Transverse colon (tissue), 4 donors: ENCODE results near the gene SUMO1. TPM values are rescaled to one million over a fixed set of nuclear protein-coding genes. Genes with fewer than 3 reads are reported as not detected.

ENCODE experiments used
- DNase-seq: peaks from one replicate; pipeline ENCODE4 v3.0.0-alpha.2; 2019
- H3K27ac ChIP-seq, 4 donors: fragments of 200-600 bp; sonication (generic); 2 replicates each; pipeline ENCODE4 v1.5.1; 2016 to 2018; ENCODE audit warnings: inconsistent platforms in 4 of 4
- H3K27me3 ChIP-seq: fragments of 200-600 bp; sonication (generic); 2 replicates; pipeline ENCODE4 v1.5.1; 2017; ENCODE audit warnings: inconsistent platforms
- H3K36me3 ChIP-seq, 4 donors: fragments of 200-600 bp; sonication (generic); 2 replicates each; pipeline ENCODE4 v1.5.1; 2017 to 2019; ENCODE audit warnings: inconsistent platforms in 4 of 4
- H3K4me1 ChIP-seq, 4 donors: fragments of 200-600 bp; sonication (generic); 2 replicates each; pipeline ENCODE4 v1.5.1; 2017 to 2020; ENCODE audit warnings: inconsistent platforms in 4 of 4
- H3K4me3 ChIP-seq, 4 donors: fragments of 200-600 bp; sonication (generic); 1 replicate in 1 of 4; 2 replicates in 3 of 4; pipeline versions ENCODE4 v1.5.1 to v1.6.1; 2017 to 2019; ENCODE audit warnings: inconsistent platforms in 4 of 4
- H3K9me3 ChIP-seq, 2 donors: fragments of 200-600 bp; sonication (generic); 2 replicates each; pipeline ENCODE4 v1.5.1; 2017 to 2019; ENCODE audit warnings: inconsistent platforms in 2 of 2
- CTCF ChIP-seq, 5 experiments: fragments of 200-600 bp in 3 of 5; fragments of 450-650 bp in 2 of 5; sonication (generic) in 3 of 5; IDR thresholded peaks; 1 replicate in 2 of 5; 2 replicates in 3 of 5; pipeline ENCODE4 v1.5.1; 2016 to 2017; ENCODE audit warnings: antibody characterized with exemption in 5 of 5, inconsistent platforms in 3 of 5, mild to moderate bottlenecking in 2 of 5, moderate library complexity in 1 of 5
- EP300 ChIP-seq: sonication (generic); formaldehyde crosslinking; IDR thresholded peaks from one replicate; pipeline ENCODE4 v1.6.1; 2017; ENCODE audit warnings: antibody characterized with exemption, low read depth
- POLR2A ChIP-seq: fragments of 450-650 bp; IDR thresholded peaks from one replicate; pipeline ENCODE4 v1.6.1; 2016; ENCODE audit warnings: antibody characterized with exemption, mild to moderate bottlenecking, moderate library complexity
- POLR2AphosphoS5 ChIP-seq, 3 donors: sonication (generic); formaldehyde crosslinking; IDR thresholded peaks; one replicate each; pipeline ENCODE4 v1.6.1; 2016; ENCODE audit warnings: antibody characterized with exemption in 3 of 3
- WGBS, 2 donors: methylation state at CpG; one replicate each; pipeline ENCODE4 v1.1.5; 2018; ENCODE audit warnings: low coverage in 1 of 2; 5-methylcytosine and 5-hydroxymethylcytosine counted together
- in situ Hi-C, 4 donors: fragments of 200-750 bp; cut with MboI; loops; one replicate each; pipeline versions ENCODE4 v1.15.0 to v1.15.1; 2017; ENCODE audit warnings: low sequenced_read_pairs in 3 of 4, low pct_ligation_motif_present in 1 of 4, low pct_unique_long_range_greater_than_20kb in 1 of 4
- intact Hi-C: fragments of 100-400 bp; cut with DNase I; formaldehyde crosslinking; loops from one replicate; pipeline ENCODE4 v1.15.1; 2023; ENCODE audit warnings: low total_unique reads
- total RNA-seq, 4 donors: library from RNA; depleted of rRNA; stranded (reverse); fragments of >200 nt; gene quantifications; one replicate each; pipeline ENCODE4 v1.1.0, GENCODE V29; 2016

SUMO1 gene
- total RNA-seq, 4 donors from 2014 or later: 15.3 to 69.1 (median 54.3) TPM

DNA sequence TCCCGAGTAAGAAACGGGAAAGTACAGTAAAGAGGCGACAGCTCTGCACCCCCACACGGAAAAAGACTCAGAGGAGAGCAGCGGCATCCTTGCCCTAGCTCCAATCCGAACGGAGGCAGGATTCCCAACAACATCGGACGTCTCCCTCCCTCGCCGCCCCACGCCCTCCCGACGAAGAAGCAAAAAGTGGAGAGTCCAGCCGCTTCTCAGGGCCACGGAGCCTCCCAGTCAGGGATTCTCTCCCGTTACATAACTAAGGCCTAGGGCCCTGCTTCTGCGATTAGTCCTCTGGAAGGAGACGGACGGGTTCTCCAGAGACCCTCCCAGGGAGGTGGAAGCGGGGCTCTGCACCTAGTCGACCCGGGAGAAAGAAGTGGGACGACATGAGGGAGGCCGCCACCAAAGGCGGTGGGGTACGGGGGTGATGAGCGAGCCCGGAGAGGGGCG is 587 bp downstream of the SUMO1 start:
- WGBS, 2 donors: 0 to 1% methylated on average over 9 to 27 of the region's 30 CpGs
- no peaks in the 10 kb centered on the region for H3K9me3 ChIP-seq
- in situ Hi-C loops: no loop called here
- no peaks in the 10 kb centered on the region for H3K27me3 ChIP-seq
- no peaks in the 10 kb centered on the region for H3K36me3 ChIP-seq
- peak overlapping the region; percentile 81 to 99 (median 92) for H3K4me3 ChIP-seq
- intact Hi-C loops: no loop called here
- DNase-seq: peak; percentile 21
- no peak for TF ChIP-seq POLR2A
- peak overlapping the region; percentile 86 to 95 (median 92) for H3K27ac ChIP-seq
- H3K4me1 ChIP-seq: peaks cover 10 to 22% (median 16%) of the 10 kb centered on the region in 4 donors

DNA sequence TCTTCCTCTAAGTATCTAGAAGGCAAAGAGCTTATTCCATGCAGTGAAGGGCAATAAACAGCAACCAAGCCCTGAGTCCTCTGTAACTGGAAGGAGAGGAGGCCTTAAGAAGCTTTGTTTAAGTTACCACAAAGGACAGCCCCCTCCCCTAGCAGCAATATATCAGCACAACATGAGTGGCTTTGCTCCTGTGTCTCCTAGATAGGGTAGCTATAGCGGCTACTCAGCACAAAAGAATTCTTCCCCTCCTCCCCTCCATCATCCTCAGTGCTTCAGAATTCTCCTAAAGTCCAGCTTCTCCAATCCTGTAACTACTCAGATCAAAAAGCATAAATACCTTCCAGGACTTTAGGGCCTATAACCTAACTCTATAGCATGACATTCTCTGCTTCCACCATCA is 16.5 kb downstream of the SUMO1 start:
- Histone ChIP-seq H3K27me3 (no peaks in the 10 kb centered on the region), H3K36me3 (peaks cover 0 to 22% (median 0%) of the 10 kb centered on the region in 4 donors), H3K4me1 (peaks cover 0 to 5% (median 2%) of the 10 kb centered on the region in 4 donors), H3K27ac (no peak overlapping the region), H3K4me3 (no peak overlapping the region), H3K9me3 (no peaks in the 10 kb centered on the region)
- in situ Hi-C loops: no loop called here
- no peak for DNase-seq
- intact Hi-C loops: no loop called here
- no peak for TF ChIP-seq EP300
- no peak for TF ChIP-seq CTCF (IDR thresholded peaks at IDR 0.05)
- no peak for TF ChIP-seq POLR2AphosphoS5 (IDR thresholded peaks at IDR 0.05)
- no peak for TF ChIP-seq POLR2A
- WGBS, 2 donors: 70 to 80% methylated on average over 1 of the region's 1 CpG

- Histone ChIP-seq H3K27ac (no peak overlapping the region), H3K9me3 (no peaks in the 10 kb centered on the region), H3K27me3 (no peaks in the 10 kb centered on the region), H3K36me3 (peaks cover 0 to 49% (median 10%) of the 10 kb centered on the region in 4 donors), H3K4me3 (no peak overlapping the region), H3K4me1 (no peaks in the 10 kb centered on the region)
- in situ Hi-C loops (no loop called here), intact Hi-C loops (no loop called here)
- no peak for DNase-seq
- TF ChIP-seq CTCF (IDR thresholded peaks at IDR 0.05): no peak
- no peak for TF ChIP-seq EP300
- TF ChIP-seq POLR2AphosphoS5 (IDR thresholded peaks at IDR 0.05): no peak
- 92% methylated on average over 1 of the region's 1 CpG; no CpG with 5 or more reads in 1 of the 2 donors for WGBS, 2 donors
These were observed 23.2 kb downstream of the SUMO1 start for GRCh38 chr2:202215179-202215578.

- TF ChIP-seq CTCF (IDR thresholded peaks at IDR 0.05) (no peak), EP300 (no peak), POLR2AphosphoS5 (IDR thresholded peaks at IDR 0.05) (no peak), POLR2A (no peak)
- Histone ChIP-seq H3K27me3 (no peaks in the 10 kb centered on the region), H3K27ac (no peak overlapping the region), H3K36me3 (peaks cover 0 to 47% (median 16%) of the 10 kb centered on the region in 4 donors), H3K4me1 (no peaks in the 10 kb centered on the region), H3K9me3 (no peaks in the 10 kb centered on the region), H3K4me3 (no peak overlapping the region)
- DNase-seq: no peak
- in situ Hi-C loops (no loop called here), intact Hi-C loops (no loop called here)
These were observed 29.9 kb downstream of the SUMO1 start for GRCh38 chr2:202208526-202208925.

DNA sequence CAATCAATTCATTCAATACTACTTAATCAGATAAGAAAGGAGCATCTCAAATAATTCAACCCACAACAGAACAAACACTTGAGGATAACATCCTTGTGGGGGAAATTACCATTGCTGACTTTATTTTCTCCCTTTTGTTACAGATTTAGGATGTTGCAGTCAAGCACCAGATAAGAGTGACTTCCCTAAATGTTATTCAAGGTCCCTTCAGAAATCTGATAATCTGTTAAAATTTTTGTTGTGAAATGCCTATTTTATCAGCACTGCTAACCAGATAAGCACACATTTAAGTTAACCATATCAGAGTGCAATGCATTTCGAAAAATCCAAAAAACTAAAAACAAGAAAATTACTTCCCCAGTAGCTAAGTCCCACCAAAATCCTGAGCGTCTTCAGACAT is 33.5 kb downstream of the SUMO1 start:
- Histone ChIP-seq H3K9me3 (no peaks in the 10 kb centered on the region), H3K4me3 (no peak overlapping the region), H3K27ac (no peak overlapping the region), H3K27me3 (no peaks in the 10 kb centered on the region), H3K4me1 (no peaks in the 10 kb centered on the region), H3K36me3 (peaks cover 0 to 21% (median 10%) of the 10 kb centered on the region in 4 donors)
- in situ Hi-C loops (no loop called here), intact Hi-C loops (no loop called here)
- no peak for TF ChIP-seq CTCF (IDR thresholded peaks at IDR 0.05)
- TF ChIP-seq POLR2A: no peak
- no peak for TF ChIP-seq EP300
- TF ChIP-seq POLR2AphosphoS5 (IDR thresholded peaks at IDR 0.05): no peak
- DNase-seq: no peak
- WGBS, 2 donors: 91 to 100% methylated on average over 2 of the region's 2 CpGs
